Natural killer cell (primary cell): ENCODE measurements around the gene TRAF3. TPM values are rescaled to one million over a fixed set of nuclear protein-coding genes. Genes with fewer than 3 reads are reported as not detected.

Source experiments
- ATAC-seq, 3 donors: fragments of 150-1000 bp in 2 of 3; fragments of 200-7000 bp in 1 of 3; cut with Tn5 transposase; 1 replicate in 1 of 3; 2 replicates in 2 of 3; pipeline ENCODE4 v1.10.0; 2021; ENCODE audit warnings: mild to moderate bottlenecking in 2 of 3, moderate library complexity in 2 of 3
- DNase-seq, 2 donors: peaks; one replicate each; pipeline versions ENCODE4 v3.0.0 to v3.0.0-alpha.2; 2013 to 2021; ENCODE audit warnings: mixed read lengths in 1 of 2
- H3K27ac ChIP-seq: one replicate; pipeline ENCODE4 v1.5.1; 2013; ENCODE audit warnings: mild to moderate bottlenecking, low read length
- H3K27me3 ChIP-seq: one replicate; pipeline ENCODE4 v1.6.1; 2013; ENCODE audit warnings: low read length; ENCODE audit not compliant: control insufficient read depth, insufficient read depth
- H3K36me3 ChIP-seq: one replicate; pipeline ENCODE4 v1.6.1; 2013; ENCODE audit warnings: low read length; ENCODE audit not compliant: control insufficient read depth, insufficient read depth
- H3K4me1 ChIP-seq: one replicate; pipeline ENCODE4 v1.6.1; 2013; ENCODE audit warnings: low read length; ENCODE audit not compliant: control insufficient read depth, insufficient read depth
- H3K4me3 ChIP-seq: one replicate; pipeline ENCODE4 v1.5.1; 2013; ENCODE audit warnings: low read length
- H3K9me3 ChIP-seq: one replicate; pipeline ENCODE4 v1.6.1; 2013; ENCODE audit warnings: low read length; ENCODE audit not compliant: control insufficient read depth, insufficient read depth
- H3K27ac Mint-ChIP-seq, 2 donors: one replicate each; pipeline ENCODE4 v1.8.0; 2022; ENCODE audit warnings: mild to moderate bottlenecking in 2 of 2, mixed read lengths in 2 of 2, moderate library complexity in 1 of 2
- H3K27me3 Mint-ChIP-seq, 2 donors: one replicate each; pipeline ENCODE4 v1.8.0; 2022; ENCODE audit warnings: low read depth in 2 of 2, mixed read lengths in 2 of 2
- H3K36me3 Mint-ChIP-seq: one replicate; pipeline ENCODE4 v1.8.0; 2022; ENCODE audit warnings: mixed read lengths
- H3K4me1 Mint-ChIP-seq, 2 donors: one replicate each; pipeline ENCODE4 v1.8.0; 2022; ENCODE audit warnings: mixed read lengths in 2 of 2
- H3K4me3 Mint-ChIP-seq: one replicate; pipeline ENCODE4 v1.8.0; 2022; ENCODE audit warnings: mild to moderate bottlenecking, moderate library complexity, mixed read lengths
- H3K9me3 Mint-ChIP-seq, 2 donors: one replicate each; pipeline ENCODE4 v1.8.0; 2022; ENCODE audit warnings: mixed read lengths in 2 of 2
- CTCF ChIP-seq: fragments of 200-600 bp; IDR thresholded peaks from one replicate; pipeline ENCODE4 v1.8.0; 2022; ENCODE audit warnings: antibody characterized with exemption
- WGBS: methylation state at CpG from one replicate; pipeline ENCODE4 v1.1.7; 2013; ENCODE audit warnings: missing lambda C conversion rate; ENCODE audit not compliant: insufficient coverage; 5-methylcytosine and 5-hydroxymethylcytosine counted together
- intact Hi-C: fragments of 100-400 bp; cut with micrococcal nuclease; formaldehyde crosslinking; loops from one replicate; pipeline ENCODE4 v1.14.2; 2022
- total RNA-seq, 4 donors: library from RNA; stranded (reverse); fragments of 120-200 nt in 1 of 4; gene quantifications; one replicate each; pipeline versions ENCODE4 v1.2.3 to v1.2.4, GENCODE V29; 2013 to 2022

The TRAF3 gene
- total RNA-seq, 3 donors from 2014 or later (not counting 1 experiment from before 2014, with no cell fraction given) = 21.0 to 31.6 (median 23.5) TPM

GRCh38 chr14:102938191-102938590, 160.9 kb downstream of the TRAF3 start:
- WGBS = 95% methylated on average over 12 of the region's 12 CpGs
- Mint-ChIP-seq H3K4me1 (no peaks in the 10 kb centered on the region), H3K27me3 (no peaks in the 10 kb centered on the region), H3K36me3 (no peaks in the 10 kb centered on the region), H3K27ac (no peak overlapping the region), H3K9me3 (no peaks in the 10 kb centered on the region), H3K4me3 (no peak overlapping the region)
- no peak overlapping the region for H3K27ac ChIP-seq
- no peaks in the 10 kb centered on the region for H3K4me1 ChIP-seq
- intact Hi-C loops = no loop called here
- H3K36me3 ChIP-seq = no peaks in the 10 kb centered on the region
- TF ChIP-seq CTCF = no peak
- no peaks in the 10 kb centered on the region for H3K27me3 ChIP-seq
- DNase-seq (no peak), ATAC-seq (no peak)
- H3K9me3 ChIP-seq = no peaks in the 10 kb centered on the region
- H3K4me3 ChIP-seq = no peak overlapping the region

- Mint-ChIP-seq H3K27me3 (no peaks in the 10 kb centered on the region), H3K4me3 (no peak overlapping the region), H3K4me1 (no peaks in the 10 kb centered on the region), H3K9me3 (no peaks in the 10 kb centered on the region), H3K27ac (no peak overlapping the region), H3K36me3 (no peaks in the 10 kb centered on the region)
- H3K9me3 ChIP-seq = no peaks in the 10 kb centered on the region
- no peak overlapping the region for H3K27ac ChIP-seq
- no peak overlapping the region for H3K4me3 ChIP-seq
- intact Hi-C loops = no loop called here
- no peak for ATAC-seq
- no peaks in the 10 kb centered on the region for H3K36me3 ChIP-seq
- no peaks in the 10 kb centered on the region for H3K4me1 ChIP-seq
- no peak for TF ChIP-seq CTCF
- 89% methylated on average over 18 of the region's 18 CpGs for WGBS
- no peak for DNase-seq
- no peaks in the 10 kb centered on the region for H3K27me3 ChIP-seq
Measured at GRCh38 chr14:102939329-102939728, 162.1 kb downstream of the TRAF3 start.

GRCh38 chr14:102939820-102940561, 162.7 kb downstream of the TRAF3 start:
- H3K27me3 ChIP-seq = no peaks in the 10 kb centered on the region
- intact Hi-C loops = no loop called here
- no peaks in the 10 kb centered on the region for H3K4me1 ChIP-seq
- Mint-ChIP-seq H3K4me3 (no peak overlapping the region), H3K9me3 (no peaks in the 10 kb centered on the region), H3K27ac (no peak overlapping the region), H3K36me3 (no peaks in the 10 kb centered on the region), H3K27me3 (no peaks in the 10 kb centered on the region), H3K4me1 (no peaks in the 10 kb centered on the region)
- ATAC-seq = no peak
- WGBS = 94% methylated on average over 42 of the region's 43 CpGs
- no peak for TF ChIP-seq CTCF
- no peak overlapping the region for H3K27ac ChIP-seq
- H3K4me3 ChIP-seq = no peak overlapping the region
- no peaks in the 10 kb centered on the region for H3K9me3 ChIP-seq
- DNase-seq = no peak
- H3K36me3 ChIP-seq = no peaks in the 10 kb centered on the region
